Peyer's patch (tissue), 4 donors: ENCODE measurements around the gene CSPG4. TPM values are rescaled to one million over a fixed set of nuclear protein-coding genes. Genes with fewer than 3 reads are reported as not detected.
"Not testable (repeated sequence)": the region's sequence is repeated elsewhere in the genome, so short reads cannot be mapped to it uniquely, and the experiment has no call there.

Experiments used
- DNase-seq, 3 donors: peaks; one replicate each; pipeline ENCODE4 v3.0.0-alpha.2; 2017 to 2019
- H3K27ac ChIP-seq, 4 donors: fragments of 200-600 bp; sonication (generic); one replicate each; pipeline ENCODE4 v1.5.1; 2016 to 2019
- H3K27me3 ChIP-seq, 2 donors: fragments of 200-600 bp; sonication (generic); one replicate each; pipeline ENCODE4 v1.5.1; 2019
- H3K36me3 ChIP-seq, 3 donors: fragments of 200-600 bp; sonication (generic); one replicate each; pipeline ENCODE4 v1.5.1; 2016 to 2019
- H3K4me1 ChIP-seq, 4 donors: fragments of 200-600 bp; sonication (generic); one replicate each; pipeline ENCODE4 v1.5.1; 2016 to 2019
- H3K4me3 ChIP-seq, 4 donors: fragments of 200-600 bp; sonication (generic); 1 replicate in 3 of 4; 2 replicates in 1 of 4; pipeline ENCODE4 v1.5.1; 2016 to 2019; ENCODE audit warnings: mild to moderate bottlenecking in 1 of 4
- H3K9me3 ChIP-seq, 4 donors: fragments of 200-600 bp; sonication (generic); one replicate each; pipeline ENCODE4 v1.5.1; 2016 to 2019; ENCODE audit warnings: mild to moderate bottlenecking in 1 of 4
- CTCF ChIP-seq, 6 experiments: fragments of 450-650 bp in 4 of 6; fragments of 200-600 bp in 2 of 6; sonication (generic) in 1 of 6; IDR thresholded peaks; one replicate each; pipeline ENCODE4 v1.5.1; 2017 to 2019; ENCODE audit warnings: antibody characterized with exemption in 6 of 6, mild to moderate bottlenecking in 3 of 6, moderate library complexity in 1 of 6
- POLR2A ChIP-seq, 2 donors: fragments of 450-650 bp; IDR thresholded peaks; one replicate each; pipeline ENCODE4 v1.5.1; 2017; ENCODE audit warnings: antibody characterized with exemption in 2 of 2, mild to moderate bottlenecking in 2 of 2, moderate library complexity in 2 of 2
- total RNA-seq, 4 donors: library from RNA; depleted of rRNA; stranded (reverse); fragments of >200 nt; gene quantifications; one replicate each; pipeline ENCODE4 v1.1.0, GENCODE V29; 2016

Gene CSPG4
- total RNA-seq, 4 donors from 2014 or later: 2.8 to 15.7 (median 6.3) TPM

GRCh38 chr15:75738647-75739325, 26.1 kb upstream of the CSPG4 start:
- Histone ChIP-seq H3K9me3 (no peaks in the 10 kb centered on the region), H3K36me3 (no peaks in the 10 kb centered on the region), H3K4me1 (peaks cover 0 to 19% (median 2%) of the 10 kb centered on the region in 4 donors), H3K27me3 (no peaks in the 10 kb centered on the region), H3K27ac (peak overlapping the region; percentile 12 to 59 (median 34)), H3K4me3 (peak overlapping the region; percentile 61 to 93 (median 70))
- no peak for TF ChIP-seq POLR2A (IDR thresholded peaks at IDR 0.05)
- no peak for TF ChIP-seq CTCF (IDR thresholded peaks at IDR 0.05)
- DNase-seq: peak; percentile 94 to 98 (median 95)

GRCh38 chr15:75738014-75738646, 25.5 kb upstream of the CSPG4 start:
- no peaks in the 10 kb centered on the region for H3K36me3 ChIP-seq
- peak overlapping the region; percentile 12 to 59 (median 34) for H3K27ac ChIP-seq
- peak overlapping the region; percentile 61 to 93 (median 70) for H3K4me3 ChIP-seq
- no peaks in the 10 kb centered on the region for H3K27me3 ChIP-seq
- DNase-seq: no peak
- TF ChIP-seq CTCF (IDR thresholded peaks at IDR 0.05) (no peak), POLR2A (IDR thresholded peaks at IDR 0.05) (no peak)
- H3K4me1 ChIP-seq: peaks cover 0 to 20% (median 2%) of the 10 kb centered on the region in 4 donors
- no peaks in the 10 kb centered on the region for H3K9me3 ChIP-seq

- Histone ChIP-seq H3K4me1 (peaks cover 0 to 27% (median 2%) of the 10 kb centered on the region in 4 donors), H3K4me3 (peak overlapping the region; percentile 61 to 93 (median 70))
- not testable (repeated sequence) for H3K36me3 ChIP-seq, H3K9me3 ChIP-seq, H3K27ac ChIP-seq, DNase-seq, H3K27me3 ChIP-seq
These were observed 24.7 kb upstream of the CSPG4 start for GRCh38 chr15:75737116-75738013.

- DNase-seq: no peak
- Histone ChIP-seq H3K4me3 (no peak overlapping the region), H3K27ac (no peak overlapping the region)
These were observed 23.6 kb upstream of the CSPG4 start for GRCh38 chr15:75736256-75736655.

GRCh38 chr15:75734861-75735760, 22.5 kb upstream of the CSPG4 start:
- not testable (repeated sequence) for DNase-seq, H3K27me3 ChIP-seq, H3K27ac ChIP-seq

More at GRCh38 chr15:75736256-75736655, 23.6 kb upstream of the CSPG4 start:
- TF ChIP-seq CTCF (IDR thresholded peaks at IDR 0.05) (no peak), POLR2A (IDR thresholded peaks at IDR 0.05) (no peak)
- Histone ChIP-seq H3K9me3 (no peaks in the 10 kb centered on the region), H3K27me3 (no peaks in the 10 kb centered on the region), H3K36me3 (no peaks in the 10 kb centered on the region), H3K4me1 (peaks cover 0 to 36% (median 2%) of the 10 kb centered on the region in 4 donors)

More at GRCh38 chr15:75734861-75735760, 22.5 kb upstream of the CSPG4 start:
- not testable (repeated sequence) for H3K36me3 ChIP-seq, H3K4me3 ChIP-seq, H3K9me3 ChIP-seq
- peaks cover 0 to 36% (median 2%) of the 10 kb centered on the region in 4 donors for H3K4me1 ChIP-seq
